SK-N-SH (cell line): ENCODE measurements around the gene PHLPP1. TPM values are rescaled to one million over a fixed set of nuclear protein-coding genes. Genes with fewer than 3 reads are reported as not detected.

Experiments used
- CTCF ChIA-PET: fragments of 300-600, 350-600 bp; formaldehyde crosslinking; extraction: SDS; loops from one replicate; lab custom pipeline; 2021; lab: Yijun Ruan, JAX
- POLR2A ChIA-PET: fragments of 350-600 bp; sonication (Branson Sonifier 250); formaldehyde crosslinking; extraction: SDS; loops from one replicate; lab custom pipeline; 2020; ENCODE audit warnings: antibody characterized with exemption, inconsistent platforms; lab: Yijun Ruan, JAX
- DNase-seq: peaks from one replicate; pipeline ENCODE4 v3.0.0; 2012
- H2AFZ ChIP-seq: fragments of 200-600 bp; sonication (generic); 2 replicates; pipeline ENCODE4 v1.8.1; 2016; ENCODE audit warnings: antibody characterized with exemption, mild to moderate bottlenecking, low read depth
- H3F3A ChIP-seq: fragments of 200-600 bp; sonication (generic); replicated peaks from 2 replicates; pipeline ENCODE3; 2016; ENCODE audit warnings: antibody characterized with exemption, mild to moderate bottlenecking; ENCODE audit not compliant: insufficient read depth
- H3K27ac ChIP-seq, 2 experiments: fragments of 200-500 bp in 1 of 2; fragments of 200-600 bp in 1 of 2; sonication (Bioruptor generic) in 1 of 2; sonication (generic), shearing (Covaris generic) in 1 of 2; 2 replicates each; pipeline versions ENCODE4 v1.5.1 to v1.6.1; 2014 to 2016; ENCODE audit warnings: low read depth in 2 of 2, inconsistent platforms in 1 of 2, low read length in 1 of 2, mild to moderate bottlenecking in 1 of 2, mixed read lengths in 1 of 2
- H3K27me3 ChIP-seq: fragments of 200-600 bp; sonication (generic), shearing (Covaris generic); 2 replicates; pipeline ENCODE4 v1.6.1; 2016; ENCODE audit warnings: mixed run types; ENCODE audit not compliant: insufficient read depth
- H3K36me3 ChIP-seq, 2 experiments: fragments of 200-500 bp in 1 of 2; fragments of 200-600 bp in 1 of 2; sonication (Bioruptor generic) in 1 of 2; sonication (generic) in 1 of 2; replicated peaks in 1 of 2; 2 replicates each; pipeline versions ENCODE3 to v1.5.1; 2014 to 2016; ENCODE audit warnings: low read length in 1 of 2, mild to moderate bottlenecking in 1 of 2; ENCODE audit not compliant: insufficient read depth in 2 of 2, control insufficient read depth in 1 of 2
- H3K4me1 ChIP-seq, 2 experiments: fragments of 200-500 bp in 1 of 2; fragments of 200-600 bp in 1 of 2; sonication (Bioruptor generic) in 1 of 2; sonication (generic), shearing (Covaris generic) in 1 of 2; 2 replicates each; pipeline versions ENCODE4 v1.5.1 to v1.6.1; 2014 to 2016; ENCODE audit warnings: low read depth in 1 of 2, low read length in 1 of 2, mixed run types in 1 of 2; ENCODE audit not compliant: insufficient read depth in 2 of 2, control insufficient read depth in 1 of 2
- H3K4me2 ChIP-seq: fragments of 200-600 bp; sonication (generic), shearing (Covaris generic); 2 replicates; pipeline ENCODE4 v1.6.1; 2017; ENCODE audit warnings: mixed run types
- H3K4me3 ChIP-seq, 2 experiments: fragments of 200-500 bp in 1 of 2; fragments of 200-600 bp in 1 of 2; sonication (Bioruptor generic) in 1 of 2; sonication (generic), shearing (Covaris generic) in 1 of 2; 2 replicates each; pipeline versions ENCODE4 v1.5.1 to v1.8.1; 2014 to 2016; ENCODE audit warnings: low read depth in 2 of 2, inconsistent platforms in 1 of 2, low read length in 1 of 2, mild to moderate bottlenecking in 1 of 2, mixed read lengths in 1 of 2, moderate library complexity in 1 of 2
- H3K79me2 ChIP-seq: fragments of 200-600 bp; sonication (generic); 2 replicates; pipeline ENCODE4 v1.8.1; 2017; ENCODE audit warnings: mild to moderate bottlenecking; ENCODE audit not compliant: insufficient read depth
- H3K9ac ChIP-seq: fragments of 200-600 bp; sonication (generic); 2 replicates; pipeline ENCODE4 v1.6.1; 2017; ENCODE audit warnings: mixed run types
- H3K9me2 ChIP-seq: fragments of 200-600 bp; sonication (generic); 2 replicates; pipeline ENCODE4 v1.6.1; 2017; ENCODE audit warnings: mixed run types
- H3K9me3 ChIP-seq: fragments of 200-600 bp; sonication (generic); 2 replicates; pipeline ENCODE4 v1.6.1; 2017; ENCODE audit warnings: mixed run types, mild to moderate bottlenecking, moderate library complexity
- H4K20me1 ChIP-seq: fragments of 200-600 bp; sonication (generic); 2 replicates; pipeline ENCODE4 v1.6.1; 2017; ENCODE audit warnings: mild to moderate bottlenecking, mixed run types; ENCODE audit not compliant: insufficient read depth
- CHD2 ChIP-seq: fragments of 150-350 bp; IDR thresholded peaks from 2 replicates; pipeline ENCODE4 v1.6.1; 2018; ENCODE audit warnings: low read length; ENCODE audit not compliant: partially characterized antibody
- EP300 ChIP-seq, 2 experiments: IDR thresholded peaks; 2 replicates each; pipeline versions ENCODE4 v1.4.0 to v1.6.1; 2012; ENCODE audit warnings: borderline replicate concordance in 1 of 2, low read depth in 1 of 2, low read length in 1 of 2
- EZH2phosphoT487 ChIP-seq: fragments of 200-600 bp; sonication (generic); IDR thresholded peaks from 2 replicates; pipeline ENCODE4 v1.6.1; 2017; ENCODE audit warnings: low read depth, mixed run types, mild to moderate bottlenecking, antibody characterized with exemption, moderate library complexity, borderline replicate concordance
- FOSL2 ChIP-seq: IDR thresholded peaks from 2 replicates; pipeline ENCODE4 v1.4.0; 2012; ENCODE audit warnings: low read depth, mild to moderate bottlenecking, moderate library complexity, borderline replicate concordance
- FOXM1 ChIP-seq: IDR thresholded peaks from 2 replicates; pipeline ENCODE4 v1.4.0; 2012; ENCODE audit warnings: low read depth, mild to moderate bottlenecking
- MEF2A ChIP-seq: IDR thresholded peaks from 2 replicates; pipeline ENCODE4 v1.4.0; 2012; ENCODE audit warnings: low read depth, borderline replicate concordance
- POLR2AphosphoS5 ChIP-seq: IDR thresholded peaks from 2 replicates; pipeline ENCODE4 v1.6.1; 2012; ENCODE audit warnings: low read depth, low read length
- SIN3A ChIP-seq: IDR thresholded peaks from 2 replicates; pipeline ENCODE4 v1.6.1; 2012; ENCODE audit warnings: low read depth, mild to moderate bottlenecking, low read length, moderate library complexity, borderline replicate concordance
- TAF1 ChIP-seq: IDR thresholded peaks from 2 replicates; pipeline ENCODE4 v1.6.1; 2012; ENCODE audit warnings: low read depth, mild to moderate bottlenecking, low read length, moderate library complexity, borderline replicate concordance
- TEAD4 ChIP-seq: IDR thresholded peaks from 2 replicates; pipeline ENCODE4 v1.4.0; 2012; ENCODE audit warnings: mild to moderate bottlenecking, borderline replicate concordance; ENCODE audit not compliant: insufficient read depth
- YY1 ChIP-seq: IDR thresholded peaks from 2 replicates; pipeline ENCODE4 v1.4.0; 2012; ENCODE audit warnings: low read depth, mild to moderate bottlenecking
- WGBS: methylation state at CpG from one replicate; pipeline ENCODE4 v1.1.6; 2017; ENCODE audit warnings: low lambda C conversion rate; 5-methylcytosine and 5-hydroxymethylcytosine counted together
- polyA plus RNA-seq, 3 experiments: library from polyadenylated mRNA; depleted of rRNA; stranded (reverse); fragments of >200 nt; gene quantifications; 2 replicates each; pipeline ENCODE4 v1.2.3, GENCODE V29; 2012
- TF ChIP-seq, protein P1 (sequence below): IDR thresholded peaks from 2 replicates; pipeline ENCODE4 v1.4.0; 2012; ENCODE audit warnings: low read depth, borderline replicate concordance
- TF ChIP-seq, protein P2 (sequence below): fragments of 150-350 bp; IDR thresholded peaks from 2 replicates; pipeline ENCODE4 v1.6.1; 2016; ENCODE audit warnings: mild to moderate bottlenecking, low read depth, low read length
- TF ChIP-seq, protein P3 (sequence below): IDR thresholded peaks from 2 replicates; pipeline ENCODE4 v1.4.0; 2012; ENCODE audit warnings: low read depth
- TF ChIP-seq, protein P4 (sequence below): IDR thresholded peaks from 2 replicates; pipeline ENCODE4; 2012
- TF ChIP-seq, protein P5 (sequence below): fragments of 150-350 bp; IDR thresholded peaks from 2 replicates; pipeline ENCODE4 v1.6.1; 2017; ENCODE audit warnings: antibody characterized with exemption, low read length, low read depth, borderline replicate concordance

The PHLPP1 gene
- polyA plus RNA-seq, 1 of the 3 experiments (the other 2 are of a cell fraction) = 4.6 TPM

DNA sequence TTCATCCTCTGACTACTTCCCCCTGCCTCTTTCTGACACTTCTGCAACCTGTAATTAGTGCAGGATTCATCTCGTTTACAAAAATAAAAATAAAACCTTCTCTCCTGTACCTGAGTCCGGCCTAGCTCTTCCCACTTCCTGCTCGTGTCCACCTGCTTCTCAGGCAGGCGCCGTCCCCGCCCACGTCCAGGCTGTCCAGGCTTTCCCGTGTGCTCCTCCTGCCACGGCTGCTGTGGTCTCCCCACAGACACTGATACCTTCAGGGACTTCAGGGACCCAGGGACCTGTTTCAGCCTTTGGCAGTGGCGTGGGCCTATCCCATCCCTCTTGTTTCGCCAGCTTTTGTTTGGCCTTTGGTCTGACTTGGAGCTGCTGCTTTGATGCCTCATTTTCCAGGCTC lies 272.5 kb downstream of the PHLPP1 start:
- ChIA-PET CTCF (no interaction called here), POLR2A (no interaction called here)
- DNase-seq = no peak
- WGBS = 89% methylated on average over 11 of the region's 11 CpGs
- no peaks in the 10 kb centered on the region for H3F3A ChIP-seq
- H2AFZ ChIP-seq = no peak overlapping the region
- H3K79me2 ChIP-seq = no peaks in the 10 kb centered on the region
- no peaks in the 10 kb centered on the region for H4K20me1 ChIP-seq
- H3K36me3 ChIP-seq = no peaks in the 10 kb centered on the region
- H3K27ac ChIP-seq = no peak overlapping the region
- H3K9ac ChIP-seq = no peak overlapping the region
- no peak overlapping the region for H3K4me2 ChIP-seq
- no peaks in the 10 kb centered on the region for H3K9me2 ChIP-seq
- TF ChIP-seq, protein P1, sequence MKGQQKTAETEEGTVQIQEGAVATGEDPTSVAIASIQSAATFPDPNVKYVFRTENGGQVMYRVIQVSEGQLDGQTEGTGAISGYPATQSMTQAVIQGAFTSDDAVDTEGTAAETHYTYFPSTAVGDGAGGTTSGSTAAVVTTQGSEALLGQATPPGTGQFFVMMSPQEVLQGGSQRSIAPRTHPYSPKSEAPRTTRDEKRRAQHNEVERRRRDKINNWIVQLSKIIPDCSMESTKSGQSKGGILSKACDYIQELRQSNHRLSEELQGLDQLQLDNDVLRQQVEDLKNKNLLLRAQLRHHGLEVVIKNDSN = no peak
- TF ChIP-seq TAF1 (no peak), TEAD4 (no peak), CHD2 (no peak), YY1 (no peak), POLR2AphosphoS5 (no peak), FOSL2 (no peak), SIN3A (no peak), EP300 (IDR thresholded peaks at IDR 0.05; ENCODE audit: borderline replicate concordance in 1 of 2, low read depth in 1 of 2, low read length in 1 of 2) (no peak), MEF2A (no peak), FOXM1 (no peak), EZH2phosphoT487 (no peak)
- TF ChIP-seq, protein P2, sequence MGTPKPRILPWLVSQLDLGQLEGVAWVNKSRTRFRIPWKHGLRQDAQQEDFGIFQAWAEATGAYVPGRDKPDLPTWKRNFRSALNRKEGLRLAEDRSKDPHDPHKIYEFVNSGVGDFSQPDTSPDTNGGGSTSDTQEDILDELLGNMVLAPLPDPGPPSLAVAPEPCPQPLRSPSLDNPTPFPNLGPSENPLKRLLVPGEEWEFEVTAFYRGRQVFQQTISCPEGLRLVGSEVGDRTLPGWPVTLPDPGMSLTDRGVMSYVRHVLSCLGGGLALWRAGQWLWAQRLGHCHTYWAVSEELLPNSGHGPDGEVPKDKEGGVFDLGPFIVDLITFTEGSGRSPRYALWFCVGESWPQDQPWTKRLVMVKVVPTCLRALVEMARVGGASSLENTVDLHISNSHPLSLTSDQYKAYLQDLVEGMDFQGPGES = no peak
- TF ChIP-seq, protein P3, sequence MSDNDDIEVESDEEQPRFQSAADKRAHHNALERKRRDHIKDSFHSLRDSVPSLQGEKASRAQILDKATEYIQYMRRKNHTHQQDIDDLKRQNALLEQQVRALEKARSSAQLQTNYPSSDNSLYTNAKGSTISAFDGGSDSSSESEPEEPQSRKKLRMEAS = no peak
- TF ChIP-seq, protein P4, sequence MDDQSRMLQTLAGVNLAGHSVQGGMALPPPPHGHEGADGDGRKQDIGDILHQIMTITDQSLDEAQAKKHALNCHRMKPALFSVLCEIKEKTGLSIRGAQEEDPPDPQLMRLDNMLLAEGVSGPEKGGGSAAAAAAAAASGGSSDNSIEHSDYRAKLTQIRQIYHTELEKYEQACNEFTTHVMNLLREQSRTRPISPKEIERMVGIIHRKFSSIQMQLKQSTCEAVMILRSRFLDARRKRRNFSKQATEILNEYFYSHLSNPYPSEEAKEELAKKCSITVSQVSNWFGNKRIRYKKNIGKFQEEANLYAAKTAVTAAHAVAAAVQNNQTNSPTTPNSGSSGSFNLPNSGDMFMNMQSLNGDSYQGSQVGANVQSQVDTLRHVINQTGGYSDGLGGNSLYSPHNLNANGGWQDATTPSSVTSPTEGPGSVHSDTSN = no peak
- TF ChIP-seq, protein P5, sequence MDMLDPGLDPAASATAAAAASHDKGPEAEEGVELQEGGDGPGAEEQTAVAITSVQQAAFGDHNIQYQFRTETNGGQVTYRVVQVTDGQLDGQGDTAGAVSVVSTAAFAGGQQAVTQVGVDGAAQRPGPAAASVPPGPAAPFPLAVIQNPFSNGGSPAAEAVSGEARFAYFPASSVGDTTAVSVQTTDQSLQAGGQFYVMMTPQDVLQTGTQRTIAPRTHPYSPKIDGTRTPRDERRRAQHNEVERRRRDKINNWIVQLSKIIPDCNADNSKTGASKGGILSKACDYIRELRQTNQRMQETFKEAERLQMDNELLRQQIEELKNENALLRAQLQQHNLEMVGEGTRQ = no peak
- H3K4me3 ChIP-seq = no peak overlapping the region
- no peaks in the 10 kb centered on the region for H3K9me3 ChIP-seq
- no peaks in the 10 kb centered on the region for H3K27me3 ChIP-seq
- H3K4me1 ChIP-seq = no peaks in the 10 kb centered on the region; a peak in 1 of 4 replicates
